Retina (tissue), 1 donor: Measurements from ENCODE around the gene COPS4.
"Not testable (repeated sequence)": the region's sequence is repeated elsewhere in the genome, so short reads cannot be mapped to it uniquely, and the experiment has no call there.

Experiments
- DNase-seq: peaks from one replicate; pipeline ENCODE4 v3.0.0-alpha.2; 2016

The COPS4 gene

DNA sequence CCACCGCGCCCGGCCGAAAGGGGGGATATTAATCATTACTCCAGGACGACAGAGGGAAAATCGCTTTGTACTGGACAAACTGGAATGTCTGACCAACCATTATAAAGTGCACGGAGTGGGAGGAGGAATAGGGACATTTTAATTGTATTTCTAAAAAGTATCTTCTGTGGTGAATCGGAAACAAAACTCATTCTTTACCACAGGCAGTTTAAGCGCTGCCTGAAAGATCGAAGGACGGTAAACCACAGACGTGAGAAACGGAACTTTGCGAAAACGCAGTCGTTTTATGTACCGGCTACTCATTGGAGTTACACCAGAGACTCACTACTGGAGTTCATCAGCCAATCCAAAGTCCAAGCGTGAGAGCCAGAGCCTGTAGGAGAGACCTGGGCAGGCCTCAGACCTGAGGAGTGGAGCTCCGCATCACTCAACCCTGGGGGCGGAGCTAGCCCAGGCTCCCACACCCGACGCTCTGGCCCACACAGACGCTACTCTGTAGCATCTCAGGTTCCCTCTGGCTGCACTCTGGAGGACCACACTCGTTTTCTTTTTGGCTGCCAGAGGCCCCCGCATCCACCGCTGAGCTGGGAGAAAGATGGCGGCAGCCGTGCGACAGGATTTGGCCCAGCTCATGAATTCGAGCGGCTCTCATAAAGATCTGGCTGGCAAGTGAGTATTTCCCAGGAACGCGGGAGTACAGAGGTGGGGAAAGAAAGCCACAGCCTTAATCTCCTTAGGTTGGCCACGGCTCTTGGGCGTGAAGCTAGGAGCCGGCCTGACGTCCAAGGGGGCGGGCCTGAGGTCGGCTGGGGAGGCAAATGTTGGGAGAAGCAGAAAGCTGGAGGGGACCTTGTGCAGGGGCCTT, at the start of gene COPS4:
TSS of gene COPS4 (plus strand) at position 554 of the 865 bp plus-strand sequence. CDS start at position 596, 42 bp downstream.
- DNase-seq: peak; percentile 96

DNA sequence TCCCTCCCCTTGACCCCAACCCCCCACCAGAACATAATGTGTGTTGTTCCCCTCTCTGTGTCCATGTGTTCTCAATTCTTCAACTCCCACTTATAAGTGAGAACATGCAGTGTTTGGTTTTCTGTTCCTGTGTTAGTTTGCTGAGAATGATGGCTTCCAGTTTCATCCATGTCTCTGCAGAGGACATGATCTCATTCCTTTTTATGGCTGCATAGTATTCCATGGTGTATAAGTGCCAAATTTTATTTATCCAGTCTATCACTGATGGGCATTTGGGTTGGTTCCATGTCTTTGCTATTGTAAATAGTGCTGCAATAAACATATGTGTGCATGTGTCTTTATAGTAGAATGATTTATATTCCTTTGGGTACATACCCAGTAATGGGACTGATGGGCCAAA, 47.5 kb upstream of the COPS4 start:
- DNase-seq: not testable (repeated sequence)

DNA sequence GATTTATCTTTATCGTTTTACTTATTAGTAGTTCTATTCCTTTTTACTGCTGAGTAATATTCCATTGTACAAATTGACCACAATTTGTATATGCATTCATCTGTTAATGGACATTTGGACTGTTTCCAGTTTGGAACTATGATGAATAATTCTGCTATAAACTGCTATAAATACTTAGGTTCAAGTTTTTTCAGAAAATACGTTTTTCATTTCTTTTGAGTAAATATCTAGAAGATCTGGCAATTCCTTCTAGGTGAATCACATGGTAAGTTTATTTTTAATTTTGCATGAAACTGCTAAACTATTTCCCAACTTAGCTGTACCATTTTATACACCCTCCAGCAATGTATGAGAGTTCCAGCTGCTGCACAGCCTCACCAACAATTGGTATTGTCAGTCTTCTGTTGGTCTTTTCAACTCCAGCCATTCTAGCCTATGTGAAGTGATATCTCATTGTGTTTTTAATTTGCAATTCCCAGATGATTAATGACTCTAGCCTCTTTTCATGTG, 46.6 kb upstream of the COPS4 start:
- no peak for DNase-seq

DNA sequence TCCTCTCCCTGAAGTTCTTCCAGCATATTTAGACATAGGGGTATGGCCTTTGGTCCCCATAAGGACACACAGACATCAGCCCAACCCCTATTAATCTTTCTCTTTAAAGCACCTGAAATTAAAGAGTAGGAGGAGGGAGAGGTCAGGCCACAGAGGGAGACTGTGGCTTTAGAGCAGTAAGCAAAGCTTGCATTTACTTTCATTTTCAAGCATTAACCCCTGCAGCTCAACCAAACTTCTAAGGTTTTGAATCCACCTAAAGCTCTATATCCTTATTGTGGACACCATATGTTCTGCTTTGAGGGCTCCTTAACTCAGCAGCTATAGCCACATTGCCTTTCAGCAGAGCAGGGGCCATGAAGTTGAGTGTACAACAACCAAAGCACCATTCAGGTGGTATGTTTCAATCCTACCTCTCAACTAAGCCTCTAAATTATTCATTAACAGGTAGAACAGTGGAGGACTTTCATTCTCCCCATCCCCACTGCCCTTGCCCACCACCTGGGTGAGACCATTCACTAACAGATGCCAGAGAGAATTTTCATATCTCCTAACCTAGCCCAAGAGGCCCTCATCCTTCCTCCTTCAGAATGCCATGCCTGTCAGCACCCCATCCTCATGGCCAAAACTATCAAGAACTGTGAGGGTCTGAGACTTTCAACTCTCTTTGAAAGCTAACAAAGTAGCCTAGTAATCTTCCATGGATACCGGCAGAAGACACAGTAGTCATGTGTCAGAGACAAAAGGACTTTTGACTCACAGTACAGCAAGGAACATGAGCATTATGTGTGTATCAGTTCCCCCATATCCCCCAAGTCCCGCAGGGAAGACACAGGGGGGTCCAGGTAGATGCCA, 45.2 kb upstream of the COPS4 start:
- DNase-seq: no peak

DNA sequence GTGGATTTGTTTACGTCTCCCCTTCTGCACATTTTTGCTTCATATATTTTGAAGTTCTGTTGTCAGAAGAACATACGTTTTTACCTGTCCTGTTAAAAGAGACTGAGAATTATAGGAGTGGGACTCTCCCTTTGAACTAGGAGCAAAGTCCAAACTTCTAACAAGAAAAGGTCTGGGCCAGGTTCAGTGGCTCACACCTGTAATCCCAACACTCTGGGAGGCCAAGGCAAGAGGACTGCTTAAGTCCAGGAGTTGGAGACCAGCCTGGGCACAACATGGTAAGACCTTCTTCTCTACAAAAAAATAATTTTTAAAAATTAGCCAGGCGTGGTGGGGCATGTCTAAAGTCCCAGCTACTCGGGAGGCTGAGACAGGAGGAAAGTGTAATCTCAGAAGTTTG, 40.1 kb upstream of the COPS4 start:
- DNase-seq: no peak

DNA sequence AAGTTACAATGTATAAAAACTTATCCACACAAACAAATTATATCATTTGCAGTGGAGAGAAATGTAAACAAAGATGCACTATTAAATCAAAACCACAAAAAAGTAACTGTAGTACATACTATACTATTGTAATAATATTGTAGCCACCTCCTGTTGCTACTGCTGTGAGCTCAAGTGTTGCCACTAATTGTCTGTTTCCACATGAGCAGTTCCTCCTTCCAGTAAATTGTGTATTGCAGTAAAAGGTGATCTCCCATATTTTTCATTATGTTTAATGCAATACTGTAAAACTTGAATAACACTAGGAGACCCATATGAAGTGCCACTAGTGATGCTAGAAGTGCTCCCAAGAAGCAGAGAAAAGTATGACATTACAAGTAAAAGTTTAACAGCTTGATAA, 36.1 kb upstream of the COPS4 start:
- DNase-seq: no peak

DNA sequence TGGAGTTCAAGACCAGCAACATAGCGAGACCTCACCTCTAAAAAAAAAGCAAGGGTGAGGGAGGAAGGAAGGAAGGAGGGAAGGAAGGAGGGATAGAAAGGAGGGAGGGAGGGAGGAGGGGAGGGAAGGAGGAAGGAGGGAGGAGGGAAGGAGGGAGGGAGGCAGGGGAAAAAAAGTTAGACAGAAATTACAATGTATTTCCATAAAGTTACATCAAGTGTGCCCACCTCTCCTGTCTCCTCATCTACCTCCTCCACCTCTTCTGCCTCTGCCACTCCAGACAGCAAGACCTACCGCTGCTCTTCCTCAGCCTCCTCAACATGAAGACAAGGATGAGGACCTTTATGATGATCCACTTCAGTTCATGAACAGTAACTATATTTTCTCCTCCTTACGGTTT, 32.7 kb upstream of the COPS4 start:
- no peak for DNase-seq

DNA sequence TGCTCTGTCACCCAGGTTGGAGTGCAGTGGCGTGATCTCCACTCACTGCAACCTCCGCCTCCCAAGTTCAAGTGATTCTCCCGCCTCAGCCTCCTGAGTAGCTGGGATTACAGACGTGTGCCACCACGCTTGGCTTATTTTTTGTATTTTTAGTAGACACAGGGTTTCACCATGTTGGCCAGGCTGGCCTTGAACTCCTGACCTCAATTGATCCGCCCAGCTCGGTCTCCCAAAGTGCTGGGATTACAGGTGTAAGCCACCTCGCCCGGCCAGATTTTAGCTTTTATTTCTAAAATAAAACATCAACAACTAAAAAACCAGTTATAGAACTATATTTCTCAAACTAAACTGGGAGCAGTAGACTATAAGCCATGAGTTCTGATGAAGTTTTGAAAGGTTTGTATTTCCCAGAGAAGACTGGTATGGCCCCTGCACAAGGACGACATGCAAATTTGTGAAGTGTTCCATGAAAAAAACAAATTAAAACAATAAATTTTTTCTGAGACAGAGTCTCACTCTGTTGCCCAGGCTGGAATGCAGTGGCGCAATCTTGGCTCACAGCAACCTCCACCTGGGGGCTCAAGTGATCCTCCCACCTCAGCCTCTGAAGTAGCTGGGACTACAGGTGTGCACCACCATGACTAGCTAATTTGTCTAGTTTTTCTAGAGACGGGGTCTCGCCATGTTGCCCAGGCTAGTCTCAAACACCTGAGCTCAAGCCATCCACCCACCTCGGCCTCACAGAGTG, 31.8 kb upstream of the COPS4 start:
- DNase-seq: not testable (repeated sequence)

DNA sequence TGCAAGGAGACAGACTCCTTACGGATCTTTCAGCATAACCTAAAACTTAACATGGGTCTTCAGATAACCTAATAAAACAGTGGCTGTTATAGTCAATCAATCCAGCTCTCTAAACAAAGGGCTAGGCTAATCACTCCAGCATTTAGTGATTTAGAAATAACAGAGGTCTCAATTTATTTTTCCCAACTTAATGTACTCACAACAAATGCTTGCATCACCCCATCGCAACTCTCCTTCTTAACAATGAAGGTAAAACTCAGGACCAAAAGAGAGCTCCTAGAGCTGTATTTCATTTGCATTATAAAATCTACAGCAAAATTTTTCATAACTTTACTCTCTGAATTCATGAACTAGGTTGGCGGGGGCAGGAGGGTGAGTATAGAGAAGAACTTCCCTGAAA, 25.5 kb upstream of the COPS4 start:
- DNase-seq: peak; percentile 15

DNA sequence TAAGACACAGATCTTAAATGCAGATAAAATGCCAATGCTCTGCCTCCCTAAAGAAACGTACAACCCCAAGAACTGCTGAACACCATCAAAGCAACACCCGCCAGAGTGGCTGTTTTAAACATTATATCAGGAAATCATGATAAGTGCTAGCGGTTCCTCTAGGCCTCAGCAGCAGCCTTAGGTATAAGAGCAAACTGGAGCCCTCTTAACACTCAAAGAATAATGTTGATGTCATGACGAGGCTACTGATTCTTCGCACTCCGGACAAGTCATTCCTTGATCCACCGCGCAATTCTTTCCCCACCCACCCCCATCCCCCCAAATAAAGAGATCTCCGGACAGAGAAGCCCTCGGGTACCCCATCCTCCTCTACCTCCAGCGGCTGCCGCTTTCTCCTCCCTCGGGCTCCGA, 24.9 kb upstream of the COPS4 start:
- no peak for DNase-seq

DNA sequence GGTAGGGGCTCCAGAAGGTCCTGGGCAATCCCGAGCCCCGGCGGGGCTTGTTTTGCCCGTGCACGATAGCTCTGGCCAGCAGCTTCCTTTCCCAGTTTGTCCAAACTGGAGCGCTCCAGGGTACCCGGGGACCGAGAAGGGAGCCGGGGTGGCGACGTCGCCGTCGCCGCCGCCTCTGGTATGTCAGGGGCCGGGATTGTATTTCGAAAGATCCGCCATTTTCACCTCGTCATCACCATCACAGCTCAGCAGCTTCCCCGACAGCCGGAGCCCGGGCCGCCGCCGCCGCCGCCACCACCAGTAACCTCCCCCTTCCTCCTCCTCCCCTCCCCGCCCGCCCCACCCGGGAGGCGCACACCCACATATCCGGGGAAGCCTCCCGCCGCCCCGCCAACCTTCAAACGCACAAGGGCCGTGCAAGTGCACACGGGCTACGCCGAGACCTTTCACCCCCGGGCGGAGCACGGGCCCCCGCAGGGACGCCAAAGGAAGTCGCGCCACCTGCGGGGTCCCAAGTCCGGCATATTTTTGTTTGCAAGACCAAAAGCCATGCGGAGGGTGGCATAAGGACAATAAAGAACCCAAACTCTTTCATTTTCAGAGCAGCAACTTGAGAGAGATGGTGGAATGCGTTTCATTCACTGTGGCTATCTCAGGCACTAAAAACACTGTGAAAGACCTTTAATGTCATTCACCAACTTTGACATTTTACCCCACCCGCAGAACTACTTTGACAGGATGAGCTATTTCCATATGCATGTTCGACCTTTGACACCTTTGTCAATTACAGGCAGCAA, 24.3 kb upstream of the COPS4 start, which contains the start of gene LIN54:
TSS of gene LIN54 (minus strand) at position 302 of the 797 bp plus-strand sequence. CDS start 25,979 bp downstream, outside the sequence.
- peak; percentile 86 for DNase-seq

DNA sequence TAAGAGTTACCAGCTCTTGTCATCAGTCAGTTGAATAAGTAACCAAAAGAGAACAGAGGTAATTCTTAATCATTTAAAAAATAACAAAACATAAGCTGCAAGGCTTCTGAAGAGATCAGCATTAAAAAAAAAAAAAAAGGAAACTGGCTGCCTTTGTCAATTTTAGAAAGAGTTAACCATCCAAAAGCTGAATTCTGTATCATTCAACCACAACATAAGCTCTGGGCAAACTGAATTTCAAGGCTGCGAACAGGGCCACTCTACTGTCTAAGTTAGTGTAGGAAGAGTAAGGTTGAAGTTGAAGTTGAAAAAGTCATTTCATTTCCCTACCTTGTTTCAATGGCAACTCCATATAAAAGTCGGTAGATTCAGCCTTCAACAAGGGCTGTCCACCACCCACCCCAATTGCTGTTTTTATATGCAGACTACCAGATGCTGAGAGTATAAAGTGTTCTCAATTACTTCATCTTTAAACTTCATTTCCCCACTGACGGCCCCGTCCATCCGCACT, 23.2 kb upstream of the COPS4 start:
- DNase-seq: peak; percentile 6

DNA sequence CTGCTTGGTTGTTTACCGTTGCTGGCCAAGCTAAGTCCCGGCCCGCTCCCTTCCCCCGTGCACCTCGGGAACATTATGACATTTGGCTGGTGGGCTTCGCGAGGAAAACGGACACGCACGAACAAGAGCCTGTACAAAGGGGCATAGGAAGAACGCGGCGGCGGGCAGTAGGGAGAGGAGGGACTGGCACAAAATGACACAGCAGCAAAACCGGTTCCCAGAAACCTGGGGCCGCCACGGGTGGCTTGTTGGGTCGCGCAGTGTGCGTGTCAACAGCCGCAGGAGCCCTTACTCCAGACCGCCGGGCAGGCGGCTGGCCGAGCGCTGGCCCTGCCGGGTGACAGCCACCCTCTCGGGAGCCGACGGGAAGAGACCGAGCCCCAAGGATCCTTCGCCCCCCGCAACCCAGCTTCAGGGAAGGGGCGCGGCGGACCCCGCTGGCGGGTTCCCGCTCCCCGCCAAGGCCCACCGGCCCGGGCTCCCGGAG, 22.7 kb upstream of the COPS4 start:
- DNase-seq: peak; percentile 81

DNA sequence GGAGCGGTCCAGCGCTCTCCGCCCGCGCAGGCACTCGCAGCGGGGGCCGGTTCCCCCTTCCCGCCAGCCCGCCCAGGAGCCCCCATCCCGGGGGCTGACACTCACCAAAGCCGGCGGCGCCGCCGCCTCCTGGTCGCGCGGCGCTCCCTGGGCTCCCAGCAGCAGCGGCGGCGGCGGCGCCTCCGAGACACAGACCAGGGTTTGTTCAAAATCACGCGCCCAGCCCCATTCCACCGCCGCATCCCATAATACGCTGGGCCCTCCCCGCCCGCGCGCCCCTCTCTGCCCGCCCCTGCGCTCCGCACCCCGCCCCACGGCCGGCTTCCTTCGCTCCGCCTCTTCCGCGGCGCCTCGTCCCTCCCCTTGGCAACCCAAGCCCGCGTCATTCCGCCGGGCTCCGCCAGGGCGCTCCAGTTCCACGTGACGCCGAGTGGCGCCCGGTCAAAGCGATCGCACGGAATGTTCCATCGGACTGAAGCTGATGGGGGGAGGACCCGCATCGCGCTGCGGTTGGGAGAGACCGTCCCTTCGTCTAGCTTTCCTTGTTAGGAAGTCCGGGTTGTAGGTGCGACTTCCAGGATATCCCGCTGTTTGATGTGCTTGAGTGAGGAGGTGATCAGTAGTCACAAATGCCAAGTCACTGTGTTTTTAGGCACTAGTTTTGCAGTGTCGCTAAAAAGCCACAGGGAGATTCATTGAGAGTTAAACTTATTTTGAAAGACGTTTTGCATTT, 22.1 kb upstream of the COPS4 start:
- peak; percentile 97 for DNase-seq

DNA sequence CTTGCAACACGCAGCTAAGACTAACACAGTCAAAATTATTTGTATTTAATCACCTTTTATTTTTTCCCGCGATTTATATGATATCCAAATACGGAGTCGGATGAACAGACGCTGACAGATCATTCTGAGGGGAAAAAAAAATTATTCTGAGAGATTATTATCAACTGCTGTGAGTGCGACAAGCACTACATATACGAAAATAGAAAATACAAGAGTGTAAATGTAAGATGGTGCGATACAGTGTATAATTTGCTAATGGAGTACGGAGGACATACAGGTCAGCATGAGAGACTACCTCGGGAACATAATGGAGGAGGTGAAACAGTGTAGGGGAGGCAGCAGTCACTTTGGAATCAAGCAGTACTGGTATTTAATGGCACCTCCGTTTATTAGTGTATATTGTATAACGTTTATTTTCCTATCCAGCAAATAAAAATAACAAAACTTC, 21.5 kb upstream of the COPS4 start:
- DNase-seq: no peak

DNA sequence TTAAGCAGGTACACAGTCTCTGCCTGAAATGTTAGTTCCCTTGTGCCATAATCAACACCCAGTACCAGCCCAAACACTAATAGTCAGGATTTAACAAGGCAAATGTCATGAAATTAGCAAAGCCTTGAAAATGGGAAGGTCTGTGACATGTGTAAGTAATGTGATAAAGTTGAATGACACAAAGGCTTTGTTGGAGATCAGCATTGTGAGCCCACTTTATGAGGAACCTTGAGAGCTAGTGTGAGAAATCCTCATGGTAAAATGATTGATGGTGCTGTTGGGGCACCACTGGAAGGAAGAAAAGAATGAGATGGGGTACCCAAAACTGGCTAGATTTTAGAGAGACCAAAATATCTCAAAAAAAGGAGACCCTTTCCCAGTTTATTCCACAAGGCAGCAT, 21.1 kb upstream of the COPS4 start:
- DNase-seq: no peak

DNA sequence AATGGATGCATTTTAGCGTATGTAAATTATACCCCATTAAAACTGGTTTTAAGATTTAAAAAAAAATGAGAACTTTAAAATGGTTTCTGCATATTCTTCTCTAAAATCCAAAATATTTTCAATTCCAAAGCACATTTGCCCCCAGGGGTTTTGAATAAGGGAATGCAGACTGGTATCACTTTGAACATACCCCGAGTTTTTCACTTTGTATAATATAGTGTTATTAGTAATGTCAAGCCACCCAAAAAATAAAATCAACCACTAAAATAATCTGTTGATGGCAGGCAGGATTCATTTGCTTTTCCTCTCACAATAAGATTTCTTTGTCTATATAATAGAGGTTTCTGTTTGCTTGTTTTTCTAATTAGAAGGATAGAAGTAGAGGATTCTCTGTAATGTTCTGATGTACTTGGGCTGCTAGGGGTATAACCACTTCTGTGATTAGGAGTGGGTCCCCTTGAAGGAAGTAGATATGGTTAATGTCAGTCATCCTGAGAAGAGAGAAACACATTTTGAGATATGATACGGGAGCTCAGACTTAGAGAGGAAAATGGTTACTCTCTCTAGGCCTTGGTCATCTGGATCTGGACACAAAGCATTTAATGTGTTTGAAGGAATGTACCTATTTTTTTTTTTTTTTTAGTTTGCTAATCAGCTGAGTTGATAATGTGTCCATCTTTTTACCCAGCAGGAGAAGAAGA, 15.0 kb upstream of the COPS4 start:
- DNase-seq: no peak

DNA sequence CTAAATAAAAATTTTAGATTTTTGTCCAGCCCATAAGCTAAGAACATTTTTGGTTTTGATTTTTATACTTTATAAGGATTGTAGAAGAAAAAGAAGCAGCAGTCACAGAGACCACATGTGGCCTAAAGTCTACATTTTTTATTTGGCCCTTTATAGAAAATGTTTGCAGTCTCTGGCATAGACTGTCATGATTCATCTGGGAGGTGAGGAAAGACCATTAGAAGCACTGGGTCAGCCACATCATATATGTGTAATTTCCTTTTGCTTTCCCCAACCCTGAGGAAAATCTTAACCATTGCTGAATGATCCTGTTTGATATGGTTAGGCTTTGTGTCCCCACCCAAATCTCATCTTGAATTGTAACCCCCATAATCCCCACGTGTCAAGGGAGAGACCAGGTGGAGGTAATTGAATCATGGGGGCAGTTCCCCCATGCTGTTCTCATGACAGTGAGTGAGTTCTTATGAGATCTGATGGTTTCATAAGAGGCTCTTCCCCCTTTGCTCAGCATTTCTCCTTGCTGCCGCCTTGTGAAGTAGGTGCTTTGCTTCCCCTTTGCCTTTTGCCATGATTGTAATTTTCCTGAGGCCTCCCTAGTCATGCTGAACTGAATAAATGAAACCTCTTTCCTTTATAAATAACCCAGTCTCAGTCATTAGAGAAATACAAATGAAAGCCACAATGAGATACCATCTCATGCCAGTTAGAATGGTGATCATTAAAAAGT, 12.1 kb upstream of the COPS4 start:
- no peak for DNase-seq

DNA sequence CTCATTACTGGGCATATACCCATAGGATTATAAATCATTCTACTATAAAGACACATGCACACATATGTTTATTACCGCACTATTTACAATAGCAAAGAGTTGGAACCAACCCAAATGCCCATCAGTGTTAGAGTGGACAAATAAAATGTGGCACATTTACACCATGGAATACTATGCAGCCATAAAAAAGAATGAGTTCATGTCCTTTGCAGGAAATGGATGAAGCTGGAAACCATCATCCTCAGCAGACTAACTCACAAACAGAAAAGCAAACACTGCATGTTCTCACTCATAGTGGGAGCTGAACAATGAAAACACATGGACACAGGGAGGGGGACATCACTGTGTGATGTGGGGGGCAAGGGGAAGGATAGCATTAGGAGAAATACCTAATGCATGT, 11.4 kb upstream of the COPS4 start:
- not testable (repeated sequence) for DNase-seq
